OCI-M2 (cell line): ENCODE measurements around the gene ELAVL1.
A peak's percentile ranks its signal among the peaks of the same experiment; 100 is the strongest.
"Not testable (repeated sequence)": the region's sequence is repeated elsewhere in the genome, so short reads cannot be mapped to it uniquely, and the experiment has no call there.

Source experiments
- DNase-seq: peaks from one replicate; lab custom pipeline; 2025; ENCODE audit not compliant: unreplicated experiment; lab: John Stamatoyannopoulos, UW

The ELAVL1 gene

GRCh38 chr19:8005534-8006256, at the start of gene ELAVL1:
Gene ELAVL1 (minus strand): TSS chr19:8005641. CDS start chr19:7991815, 13,826 bp downstream.
- DNase-seq = peak; percentile 45

- DNase-seq = no peak
Observed at GRCh38 chr19:8054169-8054568, 48.7 kb upstream of the ELAVL1 start.

- no peak for DNase-seq
Observed at GRCh38 chr19:8052464-8052859, 47.0 kb upstream of the ELAVL1 start, which contains the start of gene CCL25. Gene CCL25 (plus strand): TSS chr19:8052760. CDS start chr19:8053050, 290 bp downstream.

- DNase-seq = peak; percentile 91
Observed at GRCh38 chr19:8050274-8051096, 45.0 kb upstream of the ELAVL1 start.

GRCh38 chr19:8046569-8047165, 41.2 kb upstream of the ELAVL1 start:
- no peak for DNase-seq

- no peak for DNase-seq
Observed at GRCh38 chr19:8045872-8046568, 40.6 kb upstream of the ELAVL1 start.

- DNase-seq = no peak
Observed at GRCh38 chr19:8044018-8044417, 38.6 kb upstream of the ELAVL1 start.

GRCh38 chr19:8042900-8043299, 37.5 kb upstream of the ELAVL1 start:
- no peak for DNase-seq

- no peak for DNase-seq
Observed at GRCh38 chr19:8041531-8041931, 36.1 kb upstream of the ELAVL1 start.

GRCh38 chr19:8039231-8039630, 33.8 kb upstream of the ELAVL1 start:
- DNase-seq = no peak

- DNase-seq = no peak
Observed at GRCh38 chr19:8038815-8039214, 33.4 kb upstream of the ELAVL1 start.

GRCh38 chr19:8036434-8037099, 31.1 kb upstream of the ELAVL1 start:
- DNase-seq = no peak

GRCh38 chr19:8034178-8034525, 28.7 kb upstream of the ELAVL1 start:
- no peak for DNase-seq

GRCh38 chr19:8033287-8034177, 28.1 kb upstream of the ELAVL1 start:
- peak; percentile 25 for DNase-seq

- DNase-seq = no peak
Observed at GRCh38 chr19:8030960-8031359, 25.5 kb upstream of the ELAVL1 start.

- DNase-seq = no peak
Observed at GRCh38 chr19:8028951-8029491, 23.6 kb upstream of the ELAVL1 start.

GRCh38 chr19:8025316-8025715, 19.9 kb upstream of the ELAVL1 start:
- DNase-seq = no peak

- DNase-seq = not testable (repeated sequence)
Observed at GRCh38 chr19:8024256-8024655, 18.8 kb upstream of the ELAVL1 start.

- DNase-seq = no peak
Observed at GRCh38 chr19:8023371-8023770, 17.9 kb upstream of the ELAVL1 start.
